ENCODE data around the gene ASTE1. TPM values are rescaled to one million over a fixed set of nuclear protein-coding genes. Genes with fewer than 3 reads are reported as not detected.
"Not testable (repeated sequence)": the region's sequence is repeated elsewhere in the genome, so short reads cannot be mapped to it uniquely, and the experiment has no call there.

ASTE1 gene, protein sequence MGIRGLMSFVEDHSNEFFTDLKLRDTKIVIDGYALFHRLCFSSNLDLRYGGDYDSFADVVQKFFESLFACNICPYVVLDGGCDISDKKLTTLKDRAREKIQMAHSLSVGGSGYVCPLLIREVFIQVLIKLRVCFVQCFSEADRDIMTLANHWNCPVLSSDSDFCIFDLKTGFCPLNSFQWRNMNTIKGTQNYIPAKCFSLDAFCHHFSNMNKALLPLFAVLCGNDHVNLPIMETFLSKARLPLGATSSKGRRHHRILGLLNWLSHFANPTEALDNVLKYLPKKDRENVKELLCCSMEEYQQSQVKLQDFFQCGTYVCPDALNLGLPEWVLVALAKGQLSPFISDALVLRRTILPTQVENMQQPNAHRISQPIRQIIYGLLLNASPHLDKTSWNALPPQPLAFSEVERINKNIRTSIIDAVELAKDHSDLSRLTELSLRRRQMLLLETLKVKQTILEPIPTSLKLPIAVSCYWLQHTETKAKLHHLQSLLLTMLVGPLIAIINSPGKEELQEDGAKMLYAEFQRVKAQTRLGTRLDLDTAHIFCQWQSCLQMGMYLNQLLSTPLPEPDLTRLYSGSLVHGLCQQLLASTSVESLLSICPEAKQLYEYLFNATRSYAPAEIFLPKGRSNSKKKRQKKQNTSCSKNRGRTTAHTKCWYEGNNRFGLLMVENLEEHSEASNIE
- total RNA-seq = 5.5 TPM
- long read RNA-seq, transcript ASTE1-201 (6 exons, 2,664 nt) = major isoform, 12 of 24 reads
- long read RNA-seq, partial matches to known transcripts = 5 of 24 reads
- long read RNA-seq, other reads (novel, unspliced or antisense) = 6 of 24 reads

DNA sequence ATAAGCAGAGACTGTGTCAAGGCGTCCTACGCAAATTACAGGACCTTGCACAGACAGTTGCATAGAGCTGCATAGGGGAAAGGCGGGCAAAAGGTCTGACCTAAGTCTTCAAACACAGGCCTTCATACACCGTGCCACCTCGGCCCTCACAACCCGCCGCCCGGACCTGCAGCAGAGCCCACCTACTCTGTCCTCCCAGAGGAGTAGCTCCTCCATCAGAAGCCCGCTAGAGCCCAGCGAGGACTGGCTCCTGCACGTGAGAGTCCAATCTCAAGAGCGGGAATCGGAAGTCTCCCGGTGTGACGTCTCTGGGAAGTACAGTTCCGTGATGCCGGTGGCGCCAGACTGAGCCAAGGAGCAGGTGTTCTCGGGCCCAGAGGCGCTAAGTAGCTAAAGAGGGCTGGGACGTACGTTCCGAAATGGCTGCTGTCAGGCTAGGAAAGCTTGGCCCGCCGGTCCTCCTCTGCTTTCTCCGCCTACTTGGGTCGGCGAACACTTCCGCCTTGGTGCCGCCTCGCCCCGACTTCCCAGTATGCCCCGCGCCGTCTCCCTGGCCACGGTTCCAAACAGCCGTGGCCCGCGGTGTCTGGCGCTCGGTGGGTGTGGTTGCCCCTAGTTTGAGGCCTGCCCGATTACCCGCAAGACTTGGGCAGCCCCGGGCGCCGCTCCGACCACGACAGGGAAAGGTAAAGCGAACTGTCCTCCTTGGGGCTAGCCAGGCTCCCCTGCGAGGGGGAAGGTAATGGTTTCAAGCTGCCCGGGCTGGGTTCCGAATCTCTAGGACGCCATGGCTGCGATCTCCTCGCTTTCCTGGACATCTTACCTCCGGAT lies at the start of gene ASTE1, which contains the start of gene NEK11:
ASTE1 (minus strand) TSS at position 505 of the 831 bp plus-strand sequence. CDS start 1,519 bp downstream, outside the sequence.
NEK11 (plus strand) TSS at position 557 of the 831 bp plus-strand sequence. CDS start 2,832 bp downstream, outside the sequence.
- peak; percentile 95 for DNase-seq (ENCODE audit: low spot score)

DNA sequence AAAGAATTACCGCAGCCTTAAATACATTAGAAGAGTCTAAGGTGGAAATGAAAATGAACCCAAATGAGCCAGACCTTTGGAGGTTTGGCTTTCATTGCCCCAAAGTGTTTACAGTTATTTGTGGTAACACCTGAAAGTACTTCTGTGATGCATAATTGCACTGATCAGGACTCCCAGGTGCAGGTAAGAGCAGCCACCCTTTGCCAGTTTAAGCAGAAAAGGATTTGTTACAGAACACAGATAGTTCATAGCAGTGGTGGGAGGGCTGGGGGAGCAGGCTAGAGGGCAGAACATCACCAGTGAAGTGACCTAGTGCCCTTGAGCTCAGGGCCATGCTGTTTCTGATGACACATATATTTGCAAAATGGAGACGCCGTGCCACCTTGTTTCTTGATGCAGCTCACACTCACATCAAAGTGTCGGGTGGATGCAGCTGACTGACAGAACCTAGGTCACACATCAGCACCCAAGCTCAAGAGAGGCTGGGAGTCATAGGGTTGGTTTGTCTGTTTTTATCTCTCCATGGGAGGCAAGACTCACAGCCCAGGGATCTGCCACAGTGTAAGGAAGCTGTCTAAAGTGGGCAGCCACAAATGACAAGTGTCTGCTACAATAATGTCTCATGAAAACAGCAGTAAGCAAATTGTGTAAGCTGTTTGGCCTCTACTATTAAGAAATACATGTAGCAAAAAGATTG lies 49.2 kb upstream of the ASTE1 start:
- no peak for DNase-seq (ENCODE audit: low spot score)

DNA sequence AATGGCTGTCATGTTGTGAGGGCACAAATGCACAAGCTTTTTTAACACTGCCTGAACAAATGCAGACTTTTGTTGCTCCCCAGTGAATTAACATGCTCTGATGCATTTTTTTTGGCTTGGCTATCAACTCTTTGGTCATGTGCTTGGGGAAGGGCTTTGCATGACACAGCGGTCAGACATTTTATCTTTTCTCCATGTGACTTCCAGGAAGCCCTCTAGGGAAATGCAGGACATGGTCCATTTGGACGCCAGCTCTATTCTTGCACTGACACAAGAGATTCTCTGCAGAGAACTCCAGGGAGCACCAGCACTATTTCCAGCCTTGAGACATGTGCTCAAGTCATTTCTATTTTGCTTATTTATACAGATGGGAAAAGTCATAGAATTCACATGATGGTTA lies 46.2 kb upstream of the ASTE1 start:
- no peak for DNase-seq (ENCODE audit: low spot score)

- no peak for DNase-seq (ENCODE audit: low spot score)
Measured at GRCh38 chr3:131072099-131072559, 45.5 kb upstream of the ASTE1 start.

DNA sequence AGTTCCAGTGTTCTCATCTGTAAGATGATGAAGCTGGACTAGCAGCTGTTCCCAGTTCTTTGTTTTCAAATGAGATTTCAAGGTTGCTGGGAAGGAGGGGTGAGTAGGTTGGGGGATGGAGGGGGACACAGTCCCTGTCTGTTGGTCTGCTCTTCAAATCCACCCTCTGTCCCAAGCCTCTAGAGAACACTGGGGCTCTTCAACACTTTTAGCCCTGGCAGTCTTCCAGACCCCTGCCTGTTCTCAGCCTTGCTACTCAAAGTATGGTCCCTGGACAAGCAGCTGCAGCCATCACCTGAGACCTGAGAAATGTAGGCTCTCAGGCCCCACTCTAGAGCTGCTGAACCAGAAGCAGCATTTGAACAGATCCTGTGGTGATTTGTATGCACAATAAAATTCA lies 41.4 kb upstream of the ASTE1 start:
- no peak for DNase-seq (ENCODE audit: low spot score)

GRCh38 chr3:131053043-131053859 lies 26.6 kb upstream of the ASTE1 start:
- no peak for DNase-seq (ENCODE audit: low spot score)

DNA sequence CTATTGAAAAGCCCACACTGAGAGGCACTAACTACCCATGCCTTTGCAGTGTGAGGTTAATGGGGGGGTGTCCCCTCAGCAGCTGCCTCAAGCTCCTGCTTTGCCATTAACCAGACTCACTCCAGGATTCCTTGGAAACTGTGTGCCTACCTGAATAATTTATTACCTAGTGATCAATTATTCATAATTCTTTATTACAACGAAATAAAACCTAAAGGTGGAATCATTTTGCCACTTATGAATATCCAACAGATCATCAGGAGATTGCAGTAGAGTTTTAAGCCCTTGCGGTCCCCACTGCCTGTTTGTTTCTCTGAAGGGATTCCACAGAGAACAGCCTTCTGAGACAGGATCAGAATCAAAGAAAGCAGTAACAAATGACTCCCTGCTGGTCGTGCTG lies 23.4 kb upstream of the ASTE1 start:
- DNase-seq (ENCODE audit: low spot score) = no peak

DNA sequence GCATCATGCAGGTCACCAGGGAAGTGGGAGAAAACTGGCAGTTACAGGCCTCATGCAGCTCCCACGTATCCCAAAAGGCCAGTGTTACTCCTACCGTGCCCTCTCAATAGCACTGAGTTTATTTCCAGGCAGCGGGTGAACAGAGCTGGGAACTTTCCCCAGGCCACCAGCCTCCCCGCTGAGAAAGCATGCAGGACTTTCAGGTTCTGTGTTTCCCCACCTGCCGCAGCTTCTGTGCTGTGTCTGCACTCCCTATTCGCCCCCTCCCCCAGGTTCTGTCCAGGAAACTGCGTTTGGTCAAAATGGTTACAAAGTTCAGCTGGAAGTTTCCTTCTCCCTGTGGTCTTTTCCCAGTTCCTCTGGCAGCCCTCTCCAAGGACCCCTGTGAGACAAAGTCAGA lies 21.4 kb upstream of the ASTE1 start:
- no peak for DNase-seq (ENCODE audit: low spot score)

DNA sequence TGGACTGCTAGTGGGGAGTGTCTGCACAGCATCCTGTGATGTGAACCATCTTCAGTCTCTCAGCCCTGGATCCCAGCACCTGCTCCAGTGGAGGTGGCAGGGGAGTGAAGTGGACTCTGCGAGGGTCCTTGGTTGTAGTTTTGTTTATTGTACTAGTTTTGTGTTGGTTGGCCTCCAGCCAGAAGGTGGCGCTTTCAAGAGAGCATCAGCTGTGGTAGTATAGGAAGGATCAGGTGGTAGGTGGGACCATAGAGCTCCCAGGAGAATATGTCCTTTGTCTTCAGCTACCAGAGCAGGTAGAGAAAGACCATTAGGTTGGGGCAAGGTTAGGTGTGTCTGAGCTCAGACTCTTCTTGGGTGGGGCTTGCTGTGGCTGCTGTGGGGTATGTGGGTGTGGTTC lies 21.0 kb upstream of the ASTE1 start:
- no peak for DNase-seq (ENCODE audit: low spot score)

DNA sequence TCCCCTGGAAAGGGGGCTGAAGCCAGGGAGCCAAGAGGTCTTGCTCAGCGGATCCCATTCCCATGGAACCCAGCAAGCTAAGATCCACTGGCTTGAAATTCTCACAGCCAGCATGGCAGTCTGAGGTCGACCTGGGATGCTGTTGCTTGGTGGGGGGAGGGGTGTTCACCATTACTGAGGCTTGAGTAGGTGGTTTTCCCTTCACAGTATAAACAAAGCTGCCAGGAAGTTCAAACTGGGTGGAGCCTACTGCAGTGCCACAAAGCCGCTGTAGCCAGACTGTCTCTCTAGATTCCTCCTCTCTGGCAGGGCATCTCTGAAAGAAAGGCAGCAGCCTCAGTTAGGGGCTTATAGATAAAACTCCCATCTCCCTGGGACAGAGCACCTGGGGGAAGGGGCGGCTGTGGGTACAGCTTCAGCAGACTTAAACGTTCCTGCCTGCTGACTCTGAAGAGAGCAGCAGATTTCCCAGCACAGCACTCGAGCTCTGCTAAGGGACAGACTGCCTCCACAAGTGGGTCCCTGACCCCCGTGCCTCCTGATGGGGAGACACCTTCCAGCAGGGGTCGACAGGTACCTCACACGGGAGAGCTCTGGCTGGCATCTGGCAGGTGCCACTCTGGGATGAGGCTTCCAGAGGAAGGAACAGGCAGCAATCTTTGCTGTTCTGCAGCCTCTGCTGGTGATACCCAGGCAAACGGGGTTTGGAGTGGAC lies 15.8 kb upstream of the ASTE1 start:
- DNase-seq (ENCODE audit: low spot score) = not testable (repeated sequence)

GRCh38 chr3:131038326-131038725 lies 11.7 kb upstream of the ASTE1 start:
- DNase-seq (ENCODE audit: low spot score) = no peak

DNA sequence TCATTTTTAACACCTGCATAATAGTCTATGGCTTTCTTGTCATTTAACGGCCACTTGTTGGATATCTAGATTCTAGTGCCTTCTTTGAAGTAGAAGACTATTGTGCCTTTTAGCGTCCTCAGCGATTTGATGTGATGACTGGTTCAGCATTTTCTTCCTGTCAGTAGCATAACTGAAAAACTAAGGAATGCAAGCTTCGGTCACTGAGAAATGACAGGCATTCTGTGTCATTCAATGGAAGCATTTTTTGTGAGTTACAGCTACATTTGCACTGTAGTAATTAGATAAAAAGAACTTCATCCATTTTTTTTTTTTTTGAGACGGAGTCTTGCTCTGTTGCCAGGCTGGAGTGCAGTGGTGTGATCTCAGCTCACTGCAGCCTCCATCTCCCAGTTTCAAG lies 10.4 kb upstream of the ASTE1 start:
- DNase-seq (ENCODE audit: low spot score) = no peak

GRCh38 chr3:131036200-131036816 lies 9.7 kb upstream of the ASTE1 start:
- no peak for DNase-seq (ENCODE audit: low spot score)

GRCh38 chr3:131033480-131034080 lies 7.0 kb upstream of the ASTE1 start:
- DNase-seq (ENCODE audit: low spot score) = no peak

- DNase-seq (ENCODE audit: low spot score) = no peak
Measured at GRCh38 chr3:131031660-131032059, 5.0 kb upstream of the ASTE1 start.

DNA sequence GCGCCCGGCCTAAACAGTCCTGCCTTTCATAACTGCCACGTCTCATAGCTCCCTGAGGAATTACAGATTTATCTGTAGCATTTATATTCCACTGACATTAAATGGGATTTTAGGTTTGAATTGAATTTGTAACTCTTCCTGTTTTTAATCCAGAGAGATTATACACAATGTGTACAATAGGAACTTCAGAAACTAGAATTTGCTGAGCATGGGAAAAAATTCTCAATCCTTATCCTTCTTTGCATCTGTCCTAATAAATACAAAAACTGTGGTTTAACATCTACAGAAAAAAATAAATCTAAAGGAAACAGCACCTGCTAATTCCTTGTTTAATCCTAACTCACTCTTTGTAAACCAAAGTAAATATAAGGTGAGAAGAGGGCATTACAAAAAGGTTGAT lies 2.2 kb upstream of the ASTE1 start:
- DNase-seq (ENCODE audit: low spot score) = no peak

DNA sequence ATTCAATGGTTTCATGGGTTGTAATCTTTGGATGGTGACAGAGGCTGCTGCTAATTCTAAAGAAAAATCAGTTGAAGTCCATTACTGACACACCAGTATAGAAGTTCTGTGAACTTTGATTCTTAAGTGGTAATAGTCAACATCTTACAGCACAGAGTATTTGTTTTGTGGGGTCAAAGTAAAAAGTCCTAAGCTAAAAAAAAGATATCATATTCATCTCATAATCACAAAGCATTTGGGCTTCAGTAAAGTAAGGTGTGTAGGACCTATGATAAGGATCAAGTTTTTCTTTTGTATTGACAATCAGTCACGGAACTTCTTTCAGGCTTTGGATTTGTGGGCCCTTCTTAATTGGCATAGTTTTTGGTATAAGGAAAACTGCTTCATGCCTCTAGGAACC lies 1.1 kb downstream of the ASTE1 start:
- DNase-seq (ENCODE audit: low spot score) = no peak

GRCh38 chr3:131020122-131020693 lies 6.4 kb downstream of the ASTE1 start:
- no peak for DNase-seq (ENCODE audit: low spot score)

All from mesenteric fat pad (tissue), 1 donor.